ENCODE data around the gene ATXN3. TPM values are rescaled to one million over a fixed set of nuclear protein-coding genes. Genes with fewer than 3 reads are reported as not detected.

Gene ATXN3
- total and polyA plus RNA-seq, 2 of the 13 experiments (the other 11 are each of a cell fraction or from before 2014, with no cell fraction given), result 14.9 to 17.3 TPM

DNA sequence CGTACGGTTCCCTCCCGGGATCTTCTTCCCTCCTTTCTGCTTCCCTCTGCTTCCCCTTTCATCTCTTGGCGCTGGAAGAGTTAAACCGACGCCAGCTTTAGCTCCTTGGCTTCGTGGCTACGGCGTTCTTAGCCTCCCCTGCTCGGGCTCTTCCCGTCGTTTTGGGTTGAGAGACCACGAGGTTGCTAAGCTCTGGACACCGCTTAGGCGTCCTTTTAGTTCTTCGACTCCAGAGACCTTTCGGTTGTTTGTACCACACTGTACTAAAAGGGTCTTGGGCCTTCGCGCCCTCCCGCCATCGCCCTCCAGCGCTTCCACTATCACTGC is 15.9 kb upstream of the ATXN3 start (continued):
- TF ChIP-seq MXD1 (CRISPR knock-in tag; IDR thresholded peaks at IDR 0.05) (no peak), ZFAT (CRISPR knock-in tag; conservative IDR thresholded peaks at IDR 0.05) (0 out of 2 replicates have a peak, but pooled peaks have one; percentile 10), ZFY (CRISPR knock-in tag; IDR thresholded peaks at IDR 0.05) (peak; percentile 50), ZNF777 (CRISPR knock-in tag; IDR thresholded peaks at IDR 0.05) (0 out of 2 replicates have a peak, but pooled peaks have one; percentile 8), ZNF570 (CRISPR knock-in tag; IDR thresholded peaks at IDR 0.05; ENCODE audit: borderline replicate concordance) (no peak), SALL2 (CRISPR knock-in tag; IDR thresholded peaks at IDR 0.05) (0 out of 2 replicates have a peak, but pooled peaks have one; percentile 13), XBP1 (CRISPR knock-in tag; IDR thresholded peaks at IDR 0.05) (no peak)

DNA sequence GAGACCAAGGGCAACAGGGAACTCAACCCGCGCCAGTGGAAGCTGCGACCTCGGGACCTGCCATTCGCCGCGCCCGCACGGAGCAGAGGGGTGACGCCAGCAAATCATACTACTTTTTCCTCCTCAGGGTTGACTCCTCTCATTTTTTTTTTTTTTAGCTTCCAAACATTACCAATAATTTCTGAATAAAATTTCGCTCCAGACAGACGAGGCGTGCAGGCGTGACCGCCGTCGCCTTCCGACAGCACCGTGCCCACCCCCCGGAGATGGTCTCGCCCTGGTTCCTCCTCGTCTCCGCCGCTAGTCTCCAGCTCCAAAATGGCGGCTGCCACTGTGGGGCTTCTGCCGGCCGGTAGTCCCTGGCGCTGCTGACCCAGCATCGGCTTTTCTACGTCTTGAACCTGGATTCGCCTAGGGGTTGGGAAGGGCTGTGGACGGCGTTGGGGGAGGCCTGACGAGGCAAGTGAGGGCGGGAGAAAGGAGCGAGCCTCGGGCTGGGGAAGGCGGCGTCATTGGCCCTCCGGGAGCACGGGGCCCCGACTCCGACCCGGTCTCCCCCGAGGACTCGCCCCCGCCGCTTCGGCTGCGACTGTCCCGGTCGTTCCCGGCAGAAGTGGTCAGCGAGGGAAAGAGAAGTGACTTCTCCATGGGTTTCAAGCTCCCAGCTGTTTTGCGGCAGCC is 15.4 kb upstream of the ATXN3 start, which contains the start of the genes CPSF2 and NDUFB1:
Gene CPSF2 (plus strand): TSS at position 300 of the 681 bp plus-strand sequence. CDS start 9,016 bp downstream, outside the sequence.
Gene NDUFB1 (minus strand): TSS at position 37 of the 681 bp plus-strand sequence. CDS start 4,069 bp downstream, outside the sequence.
- FAIRE-seq (no peak), ATAC-seq (peak; percentile 95), DNase-seq (ENCODE audit: low spot score) (peak; percentile 63)
- peak within 1 kb of the TSS; percentile 94 for H3K27ac ChIP-seq (ENCODE audit: extremely low read length, insufficient read depth, low read length)
- POLR2A ChIA-PET, result interaction anchor here (0.9 to 3.9 kb wide), 8 partner anchors 9 to 82 kb away, joined by 3 to 93 read pairs (median 6); partner anchors contain the start of genes ATXN3 and TRIP11
- in situ Hi-C loops (cut with HindIII; ENCODE audit: extremely low pct_ligation_motif_present, low pct_unique_long_range_greater_than_20kb), result no loop called here
- peaks cover 37% of the 10 kb centered on the region for H3K4me1 ChIP-seq (ENCODE audit: insufficient read depth, low read length)
- peaks cover 24% of the 10 kb centered on the region for H3K79me2 ChIP-seq (ENCODE audit: insufficient read depth, low read length)
- peaks cover 0 to 1% of the 10 kb centered on the region in 2 experiments; a peak in 3 of 5 replicates for H3K36me3 ChIP-seq (replicated peaks in 1 of 2; ENCODE audit: control insufficient read depth in 1 of 2, insufficient read depth in 2 of 2, low read length in 2 of 2)
- H3K4me3 ChIP-seq (replicated peaks in 1 of 3; ENCODE audit: insufficient read depth in 1 of 3, low read depth in 2 of 3, low read length in 3 of 3), result peak within 1 kb of the TSS; percentile 89 to 97 (median 90)
- H3K4me2 ChIP-seq (ENCODE audit: low read depth, low read length), result peak within 1 kb of the TSS; percentile 88
- under 1% methylated on average over 30 of the region's 55 CpGs for WGBS (ENCODE audit: low lambda C conversion rate)
- H4K20me1 ChIP-seq (ENCODE audit: insufficient read depth, low read length), result no peaks in the 10 kb centered on the region
- peak within 1 kb of the TSS; percentile 0 for H2AFZ ChIP-seq (ENCODE audit: low read length)
- no TSS peak for BruUV-seq (replicated peaks)
- H3K9me3 ChIP-seq (ENCODE audit: low read length), result no peaks in the 10 kb centered on the region
- CTCF ChIA-PET (ENCODE audit: low intra/inter-chr PET ratio, low total read pairs), result no interaction called here
- peak within 1 kb of the TSS; percentile 100 for H3K9ac ChIP-seq (ENCODE audit: insufficient read depth, low read depth, low read length)
- H3K27me3 ChIP-seq (ENCODE audit: control insufficient read depth in 1 of 2, insufficient read depth in 2 of 2, low read length in 2 of 2), result no peaks in the 10 kb centered on the region; a peak in 1 of 5 replicates
- intact Hi-C loops (cut with micrococcal nuclease; ENCODE audit: unreplicated experiment), result no loop called here
- TF ChIP-seq MXD4 (CRISPR knock-in tag; IDR thresholded peaks at IDR 0.05) (no peak), GABPA (IDR thresholded peaks at IDR 0.05; ENCODE audit: low read depth, low read length) (no peak), GABPA (CRISPR knock-in tag; IDR thresholded peaks at IDR 0.05; ENCODE audit: low read depth) (peak; percentile 53; the same call in 1 of the 2 replicates), HNRNPK (IDR thresholded peaks at IDR 0.05; ENCODE audit: low read depth, low read length, poor library complexity, severe bottlenecking) (no peak), ZNF501 (CRISPR knock-in tag; IDR thresholded peaks at IDR 0.05) (peak; percentile 91), ZFYVE20 (CRISPR knock-in tag; IDR thresholded peaks at IDR 0.05; ENCODE audit: borderline replicate concordance, low read depth) (peak; percentile 83; the same call in 1 of the 2 replicates), ZFP62 (CRISPR knock-in tag; IDR thresholded peaks at IDR 0.05) (no peak), NONO (IDR thresholded peaks at IDR 0.05) (no peak), NONO (CRISPR knock-in tag; conservative IDR thresholded peaks at IDR 0.05) (peak; percentile 73; the same call in 1 of the 2 replicates), TCF12 (IDR thresholded peaks at IDR 0.05) (no peak), TCF12 (CRISPR knock-in tag; IDR thresholded peaks at IDR 0.05) (no peak), ZNF350 (CRISPR knock-in tag; IDR thresholded peaks at IDR 0.05; ENCODE audit: borderline replicate concordance, low read depth) (peak; percentile 19; the same call in 1 of the 2 replicates), PHF20 (CRISPR knock-in tag; IDR thresholded peaks at IDR 0.05) (peak; percentile 59), ZNF136 (CRISPR knock-in tag; IDR thresholded peaks at IDR 0.05; ENCODE audit: low read depth) (0 out of 2 replicates have a peak, but pooled peaks have one; percentile 2)
- TF ChIP-seq, protein P1, sequence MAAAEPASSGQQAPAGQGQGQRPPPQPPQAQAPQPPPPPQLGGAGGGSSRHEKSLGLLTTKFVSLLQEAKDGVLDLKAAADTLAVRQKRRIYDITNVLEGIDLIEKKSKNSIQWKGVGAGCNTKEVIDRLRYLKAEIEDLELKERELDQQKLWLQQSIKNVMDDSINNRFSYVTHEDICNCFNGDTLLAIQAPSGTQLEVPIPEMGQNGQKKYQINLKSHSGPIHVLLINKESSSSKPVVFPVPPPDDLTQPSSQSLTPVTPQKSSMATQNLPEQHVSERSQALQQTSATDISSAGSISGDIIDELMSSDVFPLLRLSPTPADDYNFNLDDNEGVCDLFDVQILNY (CRISPR knock-in tag; conservative IDR thresholded peaks at IDR 0.05), result no peak

Measured in HepG2 (cell line).